Esophagus squamous epithelium (tissue), 5 donors: ENCODE data around the gene SPAG8. TPM values are rescaled to one million over a fixed set of nuclear protein-coding genes. Genes with fewer than 3 reads are reported as not detected.

Experiments used
- DNase-seq: peaks from one replicate; lab custom pipeline; 2025; lab: John Stamatoyannopoulos, UW
- H3K27ac ChIP-seq, 4 donors: fragments of 200-600 bp; sonication (generic); one replicate each; pipeline ENCODE4 v1.5.1; 2016 to 2019; ENCODE audit warnings: mild to moderate bottlenecking in 1 of 4
- H3K27me3 ChIP-seq, 4 donors: fragments of 200-600 bp; sonication (generic); 1 replicate in 3 of 4; 2 replicates in 1 of 4; pipeline versions ENCODE4 v1.5.1 to v1.6.0; 2017 to 2021; ENCODE audit warnings: antibody characterized with exemption in 1 of 4
- H3K36me3 ChIP-seq, 3 donors: fragments of 200-600 bp; sonication (generic); one replicate each; pipeline ENCODE4 v1.5.1; 2016 to 2019
- H3K4me1 ChIP-seq, 3 donors: fragments of 200-600 bp; sonication (generic); one replicate each; pipeline ENCODE4 v1.5.1; 2017 to 2019
- H3K4me3 ChIP-seq, 4 donors: fragments of 200-600 bp; sonication (generic); 1 replicate in 3 of 4; 2 replicates in 1 of 4; pipeline ENCODE4 v1.5.1; 2016 to 2019; ENCODE audit warnings: mild to moderate bottlenecking in 2 of 4, moderate library complexity in 1 of 4
- H3K9me3 ChIP-seq, 3 donors: fragments of 200-600 bp; sonication (generic); one replicate each; pipeline ENCODE4 v1.5.1; 2016 to 2019
- CTCF ChIP-seq, 6 experiments: fragments of 450-650 bp in 4 of 6; fragments of 200-600 bp in 2 of 6; sonication (generic) in 2 of 6; IDR thresholded peaks; one replicate each; pipeline ENCODE4 v1.5.1; 2016 to 2019; ENCODE audit warnings: antibody characterized with exemption in 6 of 6, mild to moderate bottlenecking in 4 of 6, moderate library complexity in 4 of 6
- POLR2A ChIP-seq, 4 donors: fragments of 450-650 bp; IDR thresholded peaks; one replicate each; pipeline ENCODE4 v1.6.1; 2017; ENCODE audit warnings: antibody characterized with exemption in 4 of 4, mild to moderate bottlenecking in 4 of 4, moderate library complexity in 3 of 4
- WGBS, 2 donors: methylation state at CpG; one replicate each; pipeline ENCODE4 v1.1.5; 2018; 5-methylcytosine and 5-hydroxymethylcytosine counted together
- intact Hi-C: fragments of 100-400 bp; cut with DNase I; formaldehyde crosslinking; loops from one replicate; pipeline ENCODE4 v1.15.0; 2022
- total RNA-seq, 4 donors: library from RNA; depleted of rRNA; stranded (reverse); fragments of >200 nt; gene quantifications; one replicate each; pipeline ENCODE4 v1.1.0, GENCODE V29; 2016
- donor health status: DM: yes; HTN: yes; CAD: no.

The SPAG8 gene
- total RNA-seq, 4 donors from 2014 or later, result not detected

DNA sequence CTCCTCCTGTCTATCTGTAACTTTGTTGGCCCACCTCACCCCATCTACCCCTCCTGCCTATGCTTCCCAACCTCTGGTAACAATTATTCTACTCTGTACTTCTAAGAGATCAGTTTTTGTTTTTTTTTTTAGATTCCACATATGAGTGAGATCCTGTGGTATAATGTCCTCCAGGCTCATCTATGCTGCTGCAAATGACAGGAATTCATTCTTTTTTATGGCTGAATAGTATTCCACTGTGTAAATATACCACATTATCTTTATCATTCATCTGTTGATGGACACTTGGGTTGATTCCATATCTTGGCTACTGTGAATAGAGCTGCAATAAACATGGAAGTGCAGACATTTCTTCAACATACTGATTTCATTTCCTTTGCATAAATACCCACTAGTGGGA is 28.6 kb downstream of the SPAG8 start:
- Histone ChIP-seq H3K4me3 (no peak overlapping the region), H3K27me3 (peaks cover 0 to 35% (median 0%) of the 10 kb centered on the region in 4 donors), H3K36me3 (no peaks in the 10 kb centered on the region), H3K9me3 (no peaks in the 10 kb centered on the region), H3K4me1 (no peaks in the 10 kb centered on the region), H3K27ac (no peak overlapping the region)
- no peak for TF ChIP-seq POLR2A (IDR thresholded peaks at IDR 0.05)
- no peak for TF ChIP-seq CTCF (IDR thresholded peaks at IDR 0.05)
- no peak for DNase-seq
- intact Hi-C loops, result no loop called here

DNA sequence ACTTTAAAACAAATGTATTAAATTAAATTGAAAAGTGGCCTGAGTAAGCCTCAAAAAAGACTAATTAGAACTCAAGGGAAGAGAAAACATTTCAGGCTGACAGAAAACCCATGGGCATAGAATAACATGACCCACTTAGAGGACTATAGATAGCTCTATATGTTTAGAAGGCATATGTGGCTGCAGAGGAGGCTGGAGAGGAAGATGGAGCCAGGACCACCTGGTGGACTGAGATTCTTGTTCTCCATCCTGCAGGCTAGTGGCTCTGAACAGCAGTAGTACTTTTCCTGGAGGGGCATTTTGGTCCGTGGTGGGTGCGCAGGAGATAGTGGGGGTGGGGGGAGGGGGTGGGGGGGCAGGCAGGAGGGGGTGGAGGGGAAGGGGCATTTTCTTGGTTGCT is 31.0 kb downstream of the SPAG8 start:
- intact Hi-C loops, result no loop called here
- H3K4me3 ChIP-seq, result no peak overlapping the region
- no peak overlapping the region for H3K27ac ChIP-seq
- 67% methylated on average over 2 of the region's 2 CpGs; no CpG with 5 or more reads in 1 of the 2 donors for WGBS, 2 donors
- no peak for DNase-seq
- no peaks in the 10 kb centered on the region for H3K36me3 ChIP-seq
- H3K4me1 ChIP-seq, result no peaks in the 10 kb centered on the region
- TF ChIP-seq POLR2A (IDR thresholded peaks at IDR 0.05), result no peak
- TF ChIP-seq CTCF (IDR thresholded peaks at IDR 0.05), result no peak
- no peaks in the 10 kb centered on the region for H3K9me3 ChIP-seq
- H3K27me3 ChIP-seq, result peaks cover 0 to 36% (median 0%) of the 10 kb centered on the region in 4 donors

GRCh38 chr9:35778496-35778895 is 33.6 kb downstream of the SPAG8 start:
- WGBS, 2 donors, result 84% methylated on average over 3 of the region's 3 CpGs
- H3K9me3 ChIP-seq, result no peaks in the 10 kb centered on the region
- no peak for TF ChIP-seq CTCF (IDR thresholded peaks at IDR 0.05)
- TF ChIP-seq POLR2A (IDR thresholded peaks at IDR 0.05), result no peak
- H3K27ac ChIP-seq, result no peak overlapping the region
- H3K4me1 ChIP-seq, result no peaks in the 10 kb centered on the region
- intact Hi-C loops, result no loop called here
- no peak overlapping the region for H3K4me3 ChIP-seq
- no peaks in the 10 kb centered on the region for H3K36me3 ChIP-seq
- no peak for DNase-seq
- peaks cover 0 to 27% (median 0%) of the 10 kb centered on the region in 4 donors for H3K27me3 ChIP-seq

- 72 to 75% methylated on average over 4 of the region's 4 CpGs for WGBS, 2 donors
- Histone ChIP-seq H3K4me3 (no peak overlapping the region), H3K27me3 (peaks cover 0 to 29% (median 0%) of the 10 kb centered on the region in 4 donors), H3K36me3 (no peaks in the 10 kb centered on the region), H3K27ac (no peak overlapping the region), H3K9me3 (no peaks in the 10 kb centered on the region), H3K4me1 (peaks cover 0 to 13% (median 2%) of the 10 kb centered on the region in 3 donors)
- intact Hi-C loops, result no loop called here
- TF ChIP-seq POLR2A (IDR thresholded peaks at IDR 0.05) (no peak), CTCF (IDR thresholded peaks at IDR 0.05) (no peak)
- DNase-seq, result no peak
These were observed 36.0 kb downstream of the SPAG8 start for GRCh38 chr9:35776018-35776417.

DNA sequence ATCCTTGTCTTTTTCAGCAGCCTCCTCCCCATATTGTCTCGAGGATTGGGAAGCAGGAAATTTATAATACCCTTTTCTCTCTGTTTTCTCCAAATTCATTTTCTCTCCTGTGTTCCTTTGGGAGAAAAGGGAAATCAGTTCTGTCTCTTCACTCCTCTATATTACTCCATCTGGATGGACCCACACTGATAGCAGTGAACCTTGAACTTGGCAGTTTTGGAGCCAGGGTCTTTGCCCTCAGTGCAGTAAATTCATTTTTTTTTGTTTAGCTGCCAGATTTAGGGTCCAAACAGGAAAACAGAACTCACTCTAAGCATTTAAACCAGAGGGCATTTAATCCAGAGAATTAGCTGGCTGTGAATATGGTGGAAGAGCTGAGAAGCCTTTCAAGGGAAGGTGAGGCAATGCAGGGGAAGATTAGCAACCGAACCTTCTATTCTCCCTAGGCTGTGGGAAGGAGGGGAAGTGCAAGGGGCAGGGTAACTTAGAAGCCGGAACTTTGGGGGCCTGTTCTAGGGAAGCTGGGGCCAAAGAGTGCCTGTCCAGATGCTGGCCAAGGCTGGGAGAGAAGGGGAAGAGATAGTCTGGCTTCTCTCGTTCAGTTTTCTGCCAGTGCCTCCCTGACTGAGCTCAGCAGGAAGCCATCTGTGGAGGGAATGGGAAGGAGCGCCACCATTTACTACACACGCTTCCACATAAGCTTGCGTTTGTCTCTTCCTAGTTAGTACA is 37.0 kb downstream of the SPAG8 start:
- Histone ChIP-seq H3K9me3 (no peaks in the 10 kb centered on the region), H3K27ac (peak overlapping the region in 1 of 4 donors; percentile 8), H3K4me3 (no peak overlapping the region), H3K36me3 (no peaks in the 10 kb centered on the region), H3K27me3 (peaks cover 0 to 29% (median 0%) of the 10 kb centered on the region in 4 donors), H3K4me1 (peaks cover 0 to 20% (median 7%) of the 10 kb centered on the region in 3 donors)
- WGBS, 2 donors, result 60% methylated on average over 7 of the region's 7 CpGs
- intact Hi-C loops, result no loop called here
- TF ChIP-seq CTCF (IDR thresholded peaks at IDR 0.05), result no peak
- no peak for TF ChIP-seq POLR2A (IDR thresholded peaks at IDR 0.05)
- no peak for DNase-seq
